NB4 (cell line): ENCODE measurements around the gene SNTB2.

Experiments
- DNase-seq: peaks from one replicate; pipeline ENCODE4 v3.0.0; 2010; ENCODE audit warnings: low read depth
- H3K4me3 ChIP-seq: one replicate; pipeline ENCODE4 v1.5.1; 2011; ENCODE audit warnings: mild to moderate bottlenecking, low read depth, low read length, moderate library complexity
- CTCF ChIP-seq: IDR thresholded peaks from one replicate; pipeline ENCODE4 v1.5.1; 2012; ENCODE audit warnings: low read depth, low read length
- MAX ChIP-seq: IDR thresholded peaks from 2 replicates; pipeline ENCODE4 v1.6.1; 2011; ENCODE audit warnings: low read depth, low read length
- MYC ChIP-seq: IDR thresholded peaks from 2 replicates; pipeline ENCODE4 v1.6.1; 2011; ENCODE audit warnings: low read depth, low read length
- POLR2A ChIP-seq: IDR thresholded peaks from 2 replicates; pipeline ENCODE4 v1.6.1; 2011; ENCODE audit warnings: mild to moderate bottlenecking; ENCODE audit not compliant: insufficient read length; ENCODE audit errors: extremely low read depth

The SNTB2 gene

GRCh38 chr16:69223882-69224281 is 36.9 kb downstream of the SNTB2 start:
- no peak overlapping the region for H3K4me3 ChIP-seq
- DNase-seq, result no peak
- TF ChIP-seq POLR2A (no peak), MYC (no peak)

- no peak for DNase-seq
- TF ChIP-seq CTCF, result no peak
- H3K4me3 ChIP-seq, result no peak overlapping the region
These were observed 38.2 kb downstream of the SNTB2 start for GRCh38 chr16:69225121-69225520.

GRCh38 chr16:69233124-69233523 is 46.2 kb downstream of the SNTB2 start:
- no peak overlapping the region for H3K4me3 ChIP-seq
- TF ChIP-seq POLR2A (no peak), MAX (no peak)
- DNase-seq, result no peak

- TF ChIP-seq CTCF (no peak), MAX (no peak), MYC (no peak), POLR2A (no peak)
- H3K4me3 ChIP-seq, result no peak overlapping the region
- DNase-seq, result no peak
These were observed 47.5 kb downstream of the SNTB2 start for GRCh38 chr16:69234460-69234859.

- H3K4me3 ChIP-seq, result no peak overlapping the region
- no peak for TF ChIP-seq MYC
- no peak for TF ChIP-seq POLR2A
- TF ChIP-seq MAX, result no peak
- no peak for TF ChIP-seq CTCF
- DNase-seq, result no peak
These were observed 49.4 kb downstream of the SNTB2 start for GRCh38 chr16:69236319-69236718.

GRCh38 chr16:69237296-69237695 is 50.3 kb downstream of the SNTB2 start:
- no peak for DNase-seq

More at GRCh38 chr16:69237296-69237695, 50.3 kb downstream of the SNTB2 start:
- TF ChIP-seq CTCF, result no peak
- TF ChIP-seq POLR2A, result no peak
- no peak for TF ChIP-seq MAX
- TF ChIP-seq MYC, result no peak
- no peak overlapping the region for H3K4me3 ChIP-seq
